Retinal pigment epithelial cell (primary cell): ENCODE measurements around the gene RNF212.
"Not testable (repeated sequence)": the region's sequence is repeated elsewhere in the genome, so short reads cannot be mapped to it uniquely, and the experiment has no call there.

ENCODE experiments used
- DNase-seq: peaks from one replicate; pipeline ENCODE4 v3.0.0-alpha.2; 2010; ENCODE audit warnings: low read depth
- H3K4me3 ChIP-seq: 2 replicates; pipeline ENCODE4 v1.5.1; 2011; ENCODE audit warnings: mild to moderate bottlenecking, low read length, control low read depth, moderate library complexity
- TF ChIP-seq, protein P1 (sequence below): conservative IDR thresholded peaks from 2 replicates; pipeline ENCODE4 v1.5.1; 2011; ENCODE audit warnings: low read depth, low read length, control low read depth, inconsistent platforms

RNF212 gene

GRCh38 chr4:1058198-1058996 lies 55.0 kb downstream of the RNF212 start:
- DNase-seq: no peak
- TF ChIP-seq, protein P1, sequence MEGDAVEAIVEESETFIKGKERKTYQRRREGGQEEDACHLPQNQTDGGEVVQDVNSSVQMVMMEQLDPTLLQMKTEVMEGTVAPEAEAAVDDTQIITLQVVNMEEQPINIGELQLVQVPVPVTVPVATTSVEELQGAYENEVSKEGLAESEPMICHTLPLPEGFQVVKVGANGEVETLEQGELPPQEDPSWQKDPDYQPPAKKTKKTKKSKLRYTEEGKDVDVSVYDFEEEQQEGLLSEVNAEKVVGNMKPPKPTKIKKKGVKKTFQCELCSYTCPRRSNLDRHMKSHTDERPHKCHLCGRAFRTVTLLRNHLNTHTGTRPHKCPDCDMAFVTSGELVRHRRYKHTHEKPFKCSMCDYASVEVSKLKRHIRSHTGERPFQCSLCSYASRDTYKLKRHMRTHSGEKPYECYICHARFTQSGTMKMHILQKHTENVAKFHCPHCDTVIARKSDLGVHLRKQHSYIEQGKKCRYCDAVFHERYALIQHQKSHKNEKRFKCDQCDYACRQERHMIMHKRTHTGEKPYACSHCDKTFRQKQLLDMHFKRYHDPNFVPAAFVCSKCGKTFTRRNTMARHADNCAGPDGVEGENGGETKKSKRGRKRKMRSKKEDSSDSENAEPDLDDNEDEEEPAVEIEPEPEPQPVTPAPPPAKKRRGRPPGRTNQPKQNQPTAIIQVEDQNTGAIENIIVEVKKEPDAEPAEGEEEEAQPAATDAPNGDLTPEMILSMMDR: no peak
- no peak overlapping the region for H3K4me3 ChIP-seq

- TF ChIP-seq, protein P1: no peak
- DNase-seq: no peak
Observed at GRCh38 chr4:1057403-1057745, 56.0 kb downstream of the RNF212 start.

GRCh38 chr4:1056671-1057402 lies 56.5 kb downstream of the RNF212 start:
- no peak overlapping the region for H3K4me3 ChIP-seq
- DNase-seq: no peak
- TF ChIP-seq, protein P1: no peak

More at GRCh38 chr4:1057403-1057745, 56.0 kb downstream of the RNF212 start:
- no peak overlapping the region for H3K4me3 ChIP-seq

DNA sequence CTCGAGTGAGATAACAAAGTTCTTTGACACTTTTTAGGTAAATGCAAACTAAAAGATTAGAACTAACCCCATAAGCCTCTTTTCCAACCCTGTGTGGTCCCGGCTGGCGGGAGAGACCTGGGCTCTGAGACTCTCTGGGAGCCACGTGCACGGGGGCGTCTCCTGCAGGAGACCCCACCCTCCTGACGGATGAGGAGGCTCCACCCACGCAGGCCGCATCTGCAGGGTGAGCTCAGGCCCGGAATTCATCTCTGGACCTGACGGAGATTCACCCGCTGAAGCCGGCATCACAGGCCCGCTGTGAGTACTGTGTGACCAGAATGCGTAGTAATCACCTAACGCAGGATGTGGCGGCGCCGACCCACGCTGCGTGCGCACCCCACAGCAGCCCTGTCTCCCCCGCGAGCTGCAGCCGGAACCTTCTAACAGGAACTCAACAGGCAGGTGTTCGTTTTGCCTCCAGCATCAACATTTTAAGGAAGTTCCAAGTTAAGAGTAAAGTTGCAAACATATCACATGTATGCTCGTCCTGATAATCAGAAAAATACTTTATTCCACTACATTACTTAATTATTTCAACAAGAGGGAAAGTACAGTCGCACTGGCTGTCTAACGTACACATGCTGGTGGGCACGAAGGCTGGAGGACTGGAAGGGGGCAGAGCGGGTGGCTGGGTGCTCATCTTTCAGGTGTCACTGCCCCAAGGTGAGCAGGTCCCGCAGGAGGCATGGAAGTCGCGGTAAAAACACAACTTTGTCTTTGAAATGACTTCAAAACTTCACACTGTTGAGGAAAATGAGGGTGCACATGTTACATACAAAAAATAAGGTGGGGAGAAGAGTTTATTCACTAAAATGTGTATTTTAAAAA lies 57.4 kb downstream of the RNF212 start:
- peak overlapping the region; percentile 7 for H3K4me3 ChIP-seq
- DNase-seq: no peak
- TF ChIP-seq, protein P1: no peak

DNA sequence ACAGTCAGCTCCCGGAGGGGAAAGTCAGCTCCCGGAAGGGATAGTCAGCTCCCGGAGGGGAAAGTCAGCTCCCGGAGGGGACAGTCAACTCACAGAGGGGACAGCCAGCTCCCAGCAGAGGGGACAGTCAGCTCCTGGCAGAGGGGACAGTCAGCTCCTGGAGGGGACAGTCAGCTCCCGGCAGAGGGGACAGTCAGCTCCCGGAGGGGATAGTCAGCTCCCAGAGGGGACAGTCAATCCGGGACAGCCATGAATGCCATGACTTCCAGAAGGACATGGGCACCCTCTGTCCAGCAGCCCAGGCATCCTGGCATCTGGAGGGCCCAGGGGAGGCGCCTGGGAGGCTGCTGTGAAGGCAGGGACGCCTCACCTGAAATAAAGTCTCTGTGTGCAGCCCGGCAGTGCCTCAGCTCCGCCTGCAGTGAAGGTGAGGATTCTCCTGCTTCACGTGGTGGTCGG lies 58.1 kb downstream of the RNF212 start:
- not testable (repeated sequence) for H3K4me3 ChIP-seq, DNase-seq

- not testable (repeated sequence) for DNase-seq, H3K4me3 ChIP-seq
Observed at GRCh38 chr4:1054696-1055242, 58.6 kb downstream of the RNF212 start.

- not testable (repeated sequence) for H3K4me3 ChIP-seq, DNase-seq
Observed at GRCh38 chr4:1053891-1054290, 59.5 kb downstream of the RNF212 start.

DNA sequence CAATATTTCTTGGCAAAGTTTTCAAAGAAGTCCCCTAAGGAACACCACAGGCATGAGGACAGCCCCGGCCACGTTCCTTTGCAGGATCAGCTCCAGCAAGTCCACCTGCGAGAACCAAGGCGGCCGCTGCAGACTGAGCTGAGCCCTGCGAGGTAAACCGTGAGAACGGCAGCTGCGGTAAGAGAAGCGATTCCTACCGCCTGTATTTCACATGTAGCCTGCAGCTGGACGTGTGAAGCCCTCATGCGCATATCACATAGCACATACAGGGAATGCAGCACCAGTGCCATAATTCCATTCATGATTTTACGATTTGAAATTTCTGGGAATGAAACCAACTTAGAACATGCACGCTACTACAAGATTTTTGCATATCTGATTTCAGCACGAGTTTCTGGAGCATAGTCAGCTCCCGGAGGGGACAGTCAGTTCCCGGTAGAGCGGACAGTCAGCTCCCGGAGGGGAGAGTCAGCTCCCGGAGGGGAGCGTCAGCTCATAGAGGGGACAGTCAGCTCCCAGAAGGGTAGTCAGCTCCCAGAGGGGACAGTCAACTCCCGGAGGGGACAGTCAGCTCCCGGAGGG lies 60.2 kb downstream of the RNF212 start:
- TF ChIP-seq, protein P1: no peak
- no peak overlapping the region for H3K4me3 ChIP-seq
- no peak for DNase-seq
